OCI-LY7 (cell line): ENCODE measurements around the gene PTPRT.

Source experiments
- CTCF ChIP-seq: fragments of 200-600 bp; sonication (generic); conservative IDR thresholded peaks from 2 replicates; pipeline ENCODE4 v1.5.1; 2014; ENCODE audit warnings: mild to moderate bottlenecking, antibody characterized with exemption, low read length, moderate library complexity, mixed read lengths
- EZH2phosphoT487 ChIP-seq: fragments of 200-600 bp; sonication (generic); IDR thresholded peaks from 2 replicates; pipeline ENCODE4 v1.6.1; 2018; ENCODE audit warnings: low read depth, borderline replicate concordance, mild to moderate bottlenecking, mixed run types, antibody characterized with exemption, low read length, moderate library complexity, mixed read lengths

- TF ChIP-seq CTCF (no peak), EZH2phosphoT487 (no peak)
These were observed 314.1 kb downstream of the PTPRT start for GRCh38 chr20:42875581-42875980.
